Measurements from ENCODE around the gene PKMYT1. TPM values are rescaled to one million over a fixed set of nuclear protein-coding genes. Genes with fewer than 3 reads are reported as not detected.

PKMYT1 gene
- total and polyA plus RNA-seq, 2 experiments from 2014 or later = 90.9 to 100 TPM

DNA sequence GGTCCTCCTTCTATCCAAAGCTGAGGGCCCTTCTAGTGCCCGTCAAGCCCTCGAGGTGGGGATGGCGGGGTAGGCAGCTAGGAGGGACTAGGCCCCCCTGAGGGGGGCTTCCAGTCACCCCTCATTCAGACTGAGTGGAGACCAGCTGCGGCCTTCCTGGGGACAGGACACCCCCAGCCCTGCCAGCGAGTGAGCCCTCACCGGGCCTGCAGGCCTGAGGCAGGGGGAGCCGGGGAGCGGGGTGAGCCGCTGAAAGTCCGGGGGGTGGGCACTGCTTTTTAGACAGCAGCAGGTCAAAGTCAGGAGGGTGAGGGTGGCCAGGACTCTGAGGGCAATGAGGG is 24.8 kb downstream of the PKMYT1 start:
- Histone ChIP-seq H3K27me3 (ENCODE audit: insufficient read depth) (no peaks in the 10 kb centered on the region), H3F3A (replicated peaks; ENCODE audit: low read depth) (0 out of 2 replicates have a peak, but pooled peaks cover 9% of the 10 kb centered on the region), H3K4me3 (no peak overlapping the region; the same call in 1 of the 2 replicates), H3K27ac (ENCODE audit: low read depth) (no peak overlapping the region), H3K79me2 (replicated peaks; ENCODE audit: insufficient read depth) (no peaks in the 10 kb centered on the region), H3K36me3 (ENCODE audit: insufficient read depth) (no peaks in the 10 kb centered on the region), H3K4me2 (peak overlapping the region; percentile 51), H4K20me1 (replicated peaks; ENCODE audit: insufficient read depth) (no peaks in the 10 kb centered on the region), H3K4me1 (ENCODE audit: insufficient read depth) (peaks cover 20% of the 10 kb centered on the region; the same call in 1 of the 2 replicates), H3K9me2 (ENCODE audit: insufficient read depth) (no peaks in the 10 kb centered on the region), H2AFZ (no peak overlapping the region; the same call in 1 of the 2 replicates)
- ATAC-seq (peak; percentile 31), DNase-seq (ENCODE audit: low spot score) (no peak)
- Mint-ChIP-seq H3K36me3 (ENCODE audit: low read depth) (no peaks in the 10 kb centered on the region), H3K27me3 (ENCODE audit: insufficient read depth, low read depth, poor library complexity) (peaks cover 13% of the 10 kb centered on the region), H3K4me1 (peaks cover 22% of the 10 kb centered on the region), H3K27ac (no peak overlapping the region), H3K9me3 (no peaks in the 10 kb centered on the region), H3K4me3 (no peak overlapping the region)
- no peak for TF ChIP-seq POLR2AphosphoS5 (IDR thresholded peaks at IDR 0.05; ENCODE audit: low read depth)
- no peak for TF ChIP-seq ZNF331 (CRISPR knock-in tag; IDR thresholded peaks at IDR 0.05; ENCODE audit: low read depth)
- TF ChIP-seq NANOG (IDR thresholded peaks at IDR 0.05; ENCODE audit: borderline replicate concordance) = no peak
- TF ChIP-seq, protein P1, sequence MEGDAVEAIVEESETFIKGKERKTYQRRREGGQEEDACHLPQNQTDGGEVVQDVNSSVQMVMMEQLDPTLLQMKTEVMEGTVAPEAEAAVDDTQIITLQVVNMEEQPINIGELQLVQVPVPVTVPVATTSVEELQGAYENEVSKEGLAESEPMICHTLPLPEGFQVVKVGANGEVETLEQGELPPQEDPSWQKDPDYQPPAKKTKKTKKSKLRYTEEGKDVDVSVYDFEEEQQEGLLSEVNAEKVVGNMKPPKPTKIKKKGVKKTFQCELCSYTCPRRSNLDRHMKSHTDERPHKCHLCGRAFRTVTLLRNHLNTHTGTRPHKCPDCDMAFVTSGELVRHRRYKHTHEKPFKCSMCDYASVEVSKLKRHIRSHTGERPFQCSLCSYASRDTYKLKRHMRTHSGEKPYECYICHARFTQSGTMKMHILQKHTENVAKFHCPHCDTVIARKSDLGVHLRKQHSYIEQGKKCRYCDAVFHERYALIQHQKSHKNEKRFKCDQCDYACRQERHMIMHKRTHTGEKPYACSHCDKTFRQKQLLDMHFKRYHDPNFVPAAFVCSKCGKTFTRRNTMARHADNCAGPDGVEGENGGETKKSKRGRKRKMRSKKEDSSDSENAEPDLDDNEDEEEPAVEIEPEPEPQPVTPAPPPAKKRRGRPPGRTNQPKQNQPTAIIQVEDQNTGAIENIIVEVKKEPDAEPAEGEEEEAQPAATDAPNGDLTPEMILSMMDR (conservative IDR thresholded peaks at IDR 0.05; ENCODE audit: low read depth in 2 of 2) = no peak
- no peak for TF ChIP-seq STAT1 (IDR thresholded peaks at IDR 0.05; ENCODE audit: unreplicated experiment)
- no peak for TF ChIP-seq EZH2phosphoT487 (IDR thresholded peaks at IDR 0.05; ENCODE audit: unreplicated experiment)
- TF ChIP-seq, protein P2, sequence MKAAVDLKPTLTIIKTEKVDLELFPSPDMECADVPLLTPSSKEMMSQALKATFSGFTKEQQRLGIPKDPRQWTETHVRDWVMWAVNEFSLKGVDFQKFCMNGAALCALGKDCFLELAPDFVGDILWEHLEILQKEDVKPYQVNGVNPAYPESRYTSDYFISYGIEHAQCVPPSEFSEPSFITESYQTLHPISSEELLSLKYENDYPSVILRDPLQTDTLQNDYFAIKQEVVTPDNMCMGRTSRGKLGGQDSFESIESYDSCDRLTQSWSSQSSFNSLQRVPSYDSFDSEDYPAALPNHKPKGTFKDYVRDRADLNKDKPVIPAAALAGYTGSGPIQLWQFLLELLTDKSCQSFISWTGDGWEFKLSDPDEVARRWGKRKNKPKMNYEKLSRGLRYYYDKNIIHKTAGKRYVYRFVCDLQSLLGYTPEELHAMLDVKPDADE (IDR thresholded peaks at IDR 0.05) = no peak
- TF ChIP-seq, protein P3, sequence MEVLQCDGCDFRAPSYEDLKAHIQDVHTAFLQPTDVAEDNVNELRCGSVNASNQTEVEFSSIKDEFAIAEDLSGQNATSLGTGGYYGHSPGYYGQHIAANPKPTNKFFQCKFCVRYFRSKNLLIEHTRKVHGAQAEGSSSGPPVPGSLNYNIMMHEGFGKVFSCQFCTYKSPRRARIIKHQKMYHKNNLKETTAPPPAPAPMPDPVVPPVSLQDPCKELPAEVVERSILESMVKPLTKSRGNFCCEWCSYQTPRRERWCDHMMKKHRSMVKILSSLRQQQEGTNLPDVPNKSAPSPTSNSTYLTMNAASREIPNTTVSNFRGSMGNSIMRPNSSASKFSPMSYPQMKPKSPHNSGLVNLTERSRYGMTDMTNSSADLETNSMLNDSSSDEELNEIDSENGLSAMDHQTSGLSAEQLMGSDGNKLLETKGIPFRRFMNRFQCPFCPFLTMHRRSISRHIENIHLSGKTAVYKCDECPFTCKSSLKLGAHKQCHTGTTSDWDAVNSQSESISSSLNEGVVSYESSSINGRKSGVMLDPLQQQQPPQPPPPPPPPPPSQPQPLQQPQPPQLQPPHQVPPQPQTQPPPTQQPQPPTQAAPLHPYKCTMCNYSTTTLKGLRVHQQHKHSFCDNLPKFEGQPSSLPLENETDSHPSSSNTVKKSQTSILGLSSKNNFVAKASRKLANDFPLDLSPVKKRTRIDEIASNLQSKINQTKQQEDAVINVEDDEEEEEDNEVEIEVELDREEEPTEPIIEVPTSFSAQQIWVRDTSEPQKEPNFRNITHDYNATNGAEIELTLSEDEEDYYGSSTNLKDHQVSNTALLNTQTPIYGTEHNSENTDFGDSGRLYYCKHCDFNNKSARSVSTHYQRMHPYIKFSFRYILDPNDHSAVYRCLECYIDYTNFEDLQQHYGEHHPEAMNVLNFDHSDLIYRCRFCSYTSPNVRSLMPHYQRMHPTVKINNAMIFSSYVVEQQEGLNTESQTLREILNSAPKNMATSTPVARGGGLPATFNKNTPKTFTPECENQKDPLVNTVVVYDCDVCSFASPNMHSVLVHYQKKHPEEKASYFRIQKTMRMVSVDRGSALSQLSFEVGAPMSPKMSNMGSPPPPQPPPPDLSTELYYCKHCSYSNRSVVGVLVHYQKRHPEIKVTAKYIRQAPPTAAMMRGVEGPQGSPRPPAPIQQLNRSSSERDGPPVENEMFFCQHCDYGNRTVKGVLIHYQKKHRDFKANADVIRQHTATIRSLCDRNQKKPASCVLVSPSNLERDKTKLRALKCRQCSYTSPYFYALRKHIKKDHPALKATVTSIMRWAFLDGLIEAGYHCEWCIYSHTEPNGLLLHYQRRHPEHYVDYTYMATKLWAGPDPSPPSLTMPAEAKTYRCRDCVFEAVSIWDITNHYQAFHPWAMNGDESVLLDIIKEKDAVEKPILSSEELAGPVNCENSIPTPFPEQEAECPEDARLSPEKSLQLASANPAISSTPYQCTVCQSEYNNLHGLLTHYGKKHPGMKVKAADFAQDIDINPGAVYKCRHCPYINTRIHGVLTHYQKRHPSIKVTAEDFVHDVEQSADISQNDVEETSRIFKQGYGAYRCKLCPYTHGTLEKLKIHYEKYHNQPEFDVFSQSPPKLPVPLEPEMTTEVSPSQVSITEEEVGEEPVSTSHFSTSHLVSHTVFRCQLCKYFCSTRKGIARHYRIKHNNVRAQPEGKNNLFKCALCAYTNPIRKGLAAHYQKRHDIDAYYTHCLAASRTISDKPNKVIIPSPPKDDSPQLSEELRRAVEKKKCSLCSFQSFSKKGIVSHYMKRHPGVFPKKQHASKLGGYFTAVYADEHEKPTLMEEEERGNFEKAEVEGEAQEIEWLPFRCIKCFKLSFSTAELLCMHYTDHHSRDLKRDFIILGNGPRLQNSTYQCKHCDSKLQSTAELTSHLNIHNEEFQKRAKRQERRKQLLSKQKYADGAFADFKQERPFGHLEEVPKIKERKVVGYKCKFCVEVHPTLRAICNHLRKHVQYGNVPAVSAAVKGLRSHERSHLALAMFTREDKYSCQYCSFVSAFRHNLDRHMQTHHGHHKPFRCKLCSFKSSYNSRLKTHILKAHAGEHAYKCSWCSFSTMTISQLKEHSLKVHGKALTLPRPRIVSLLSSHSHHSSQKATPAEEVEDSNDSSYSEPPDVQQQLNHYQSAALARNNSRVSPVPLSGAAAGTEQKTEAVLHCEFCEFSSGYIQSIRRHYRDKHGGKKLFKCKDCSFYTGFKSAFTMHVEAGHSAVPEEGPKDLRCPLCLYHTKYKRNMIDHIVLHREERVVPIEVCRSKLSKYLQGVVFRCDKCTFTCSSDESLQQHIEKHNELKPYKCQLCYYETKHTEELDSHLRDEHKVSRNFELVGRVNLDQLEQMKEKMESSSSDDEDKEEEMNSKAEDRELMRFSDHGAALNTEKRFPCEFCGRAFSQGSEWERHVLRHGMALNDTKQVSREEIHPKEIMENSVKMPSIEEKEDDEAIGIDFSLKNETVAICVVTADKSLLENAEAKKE (CRISPR knock-in tag; IDR thresholded peaks at IDR 0.05) = no peak
- no peak for TF ChIP-seq EZH2 (IDR thresholded peaks at IDR 0.05; ENCODE audit: low read depth, unreplicated experiment)
- no peak for TF ChIP-seq ZNF114 (CRISPR knock-in tag; IDR thresholded peaks at IDR 0.05)
- TF ChIP-seq, protein P4, sequence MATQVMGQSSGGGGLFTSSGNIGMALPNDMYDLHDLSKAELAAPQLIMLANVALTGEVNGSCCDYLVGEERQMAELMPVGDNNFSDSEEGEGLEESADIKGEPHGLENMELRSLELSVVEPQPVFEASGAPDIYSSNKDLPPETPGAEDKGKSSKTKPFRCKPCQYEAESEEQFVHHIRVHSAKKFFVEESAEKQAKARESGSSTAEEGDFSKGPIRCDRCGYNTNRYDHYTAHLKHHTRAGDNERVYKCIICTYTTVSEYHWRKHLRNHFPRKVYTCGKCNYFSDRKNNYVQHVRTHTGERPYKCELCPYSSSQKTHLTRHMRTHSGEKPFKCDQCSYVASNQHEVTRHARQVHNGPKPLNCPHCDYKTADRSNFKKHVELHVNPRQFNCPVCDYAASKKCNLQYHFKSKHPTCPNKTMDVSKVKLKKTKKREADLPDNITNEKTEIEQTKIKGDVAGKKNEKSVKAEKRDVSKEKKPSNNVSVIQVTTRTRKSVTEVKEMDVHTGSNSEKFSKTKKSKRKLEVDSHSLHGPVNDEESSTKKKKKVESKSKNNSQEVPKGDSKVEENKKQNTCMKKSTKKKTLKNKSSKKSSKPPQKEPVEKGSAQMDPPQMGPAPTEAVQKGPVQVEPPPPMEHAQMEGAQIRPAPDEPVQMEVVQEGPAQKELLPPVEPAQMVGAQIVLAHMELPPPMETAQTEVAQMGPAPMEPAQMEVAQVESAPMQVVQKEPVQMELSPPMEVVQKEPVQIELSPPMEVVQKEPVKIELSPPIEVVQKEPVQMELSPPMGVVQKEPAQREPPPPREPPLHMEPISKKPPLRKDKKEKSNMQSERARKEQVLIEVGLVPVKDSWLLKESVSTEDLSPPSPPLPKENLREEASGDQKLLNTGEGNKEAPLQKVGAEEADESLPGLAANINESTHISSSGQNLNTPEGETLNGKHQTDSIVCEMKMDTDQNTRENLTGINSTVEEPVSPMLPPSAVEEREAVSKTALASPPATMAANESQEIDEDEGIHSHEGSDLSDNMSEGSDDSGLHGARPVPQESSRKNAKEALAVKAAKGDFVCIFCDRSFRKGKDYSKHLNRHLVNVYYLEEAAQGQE (IDR thresholded peaks at IDR 0.05; ENCODE audit: unreplicated experiment) = no peak
- TF ChIP-seq CREB1 (CRISPR knock-in tag; IDR thresholded peaks at IDR 0.05; ENCODE audit: low read depth) = no peak
- no peak for TF ChIP-seq JUNB (IDR thresholded peaks at IDR 0.05; ENCODE audit: unreplicated experiment)

All from GM23338 (cell line).